Kidney glomerular epithelial cell (primary cell): ENCODE results near the gene CHRDL2.

Experiments
- DNase-seq: peaks from one replicate; lab custom pipeline; 2025; lab: John Stamatoyannopoulos, UW

Gene CHRDL2

DNA sequence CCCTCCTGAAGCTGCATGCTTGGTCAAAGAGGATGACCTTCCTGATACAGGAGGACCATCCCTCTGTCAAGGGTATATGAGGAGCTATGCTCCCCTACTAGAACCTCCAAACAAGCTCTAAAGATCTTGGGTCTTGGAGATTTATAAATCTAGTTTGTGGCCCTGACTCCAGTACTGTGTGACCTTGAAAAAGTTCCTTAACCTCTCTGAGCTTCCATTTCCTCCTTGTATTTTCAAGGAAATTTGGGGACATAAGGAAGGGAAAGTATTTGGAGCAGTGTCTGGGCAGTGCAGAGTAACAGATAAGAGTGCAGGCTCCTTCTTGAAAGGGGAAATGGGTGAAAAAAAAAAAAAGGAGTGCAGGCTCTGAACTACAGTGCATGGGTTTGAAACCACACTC is 45.9 kb downstream of the CHRDL2 start:
- no peak for DNase-seq

DNA sequence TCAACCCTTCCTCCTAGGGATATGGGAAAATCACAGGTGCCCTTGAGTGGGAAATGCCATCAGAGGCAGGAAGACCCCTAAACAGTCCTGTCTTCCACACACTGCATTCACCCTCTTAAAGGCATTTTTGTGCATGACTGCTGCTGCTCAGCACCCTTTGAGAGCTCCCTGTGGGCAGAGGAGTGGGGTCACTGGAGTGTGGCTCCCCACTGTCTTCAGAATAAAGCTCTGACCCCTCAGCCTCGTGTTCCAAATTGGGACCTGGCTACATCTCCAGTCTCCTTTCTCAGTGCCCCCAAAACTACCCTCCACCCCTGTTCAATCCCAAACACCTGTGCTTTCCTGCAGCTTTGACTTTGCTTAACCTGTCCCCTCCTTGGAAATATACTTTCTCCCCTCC is 46.6 kb downstream of the CHRDL2 start:
- no peak for DNase-seq

GRCh38 chr11:74683941-74684481 is 47.2 kb downstream of the CHRDL2 start:
- no peak for DNase-seq

DNA sequence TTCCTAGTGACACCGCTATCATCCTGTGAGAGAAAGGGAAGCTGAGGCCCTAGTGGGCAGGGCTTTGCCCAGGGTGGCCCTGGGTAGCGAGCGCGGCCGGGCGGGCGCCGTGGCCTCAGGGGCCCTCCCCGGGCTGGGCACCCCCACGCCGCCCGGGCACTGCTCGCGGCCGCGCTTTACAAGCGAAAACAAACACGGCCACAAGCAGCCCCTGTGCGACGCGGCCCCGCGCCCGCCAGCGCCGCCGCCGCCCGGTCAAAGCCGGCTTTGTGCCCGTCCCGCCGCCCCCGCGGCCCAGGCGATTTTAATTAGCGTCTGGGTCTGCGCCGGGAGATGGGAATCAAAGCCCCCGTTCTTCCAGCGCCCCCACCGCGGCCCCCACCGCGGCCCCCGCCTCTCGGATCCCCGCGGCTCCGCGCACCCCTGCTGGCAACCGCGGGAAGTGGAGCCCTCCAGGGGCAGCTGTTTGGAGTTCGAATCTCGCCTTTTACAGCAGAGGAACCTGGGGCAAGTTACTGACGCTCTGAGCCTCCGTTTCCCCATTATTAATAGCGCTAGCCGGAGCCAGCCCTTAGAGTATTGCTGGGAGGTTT is 47.9 kb downstream of the CHRDL2 start:
- no peak for DNase-seq

- DNase-seq, result no peak
These were observed 48.4 kb downstream of the CHRDL2 start for GRCh38 chr11:74682731-74683278.

- DNase-seq, result no peak
These were observed 49.3 kb downstream of the CHRDL2 start for GRCh38 chr11:74681686-74682651.

- no peak for DNase-seq
These were observed 50.3 kb downstream of the CHRDL2 start for GRCh38 chr11:74680703-74681531.

- no peak for DNase-seq
These were observed 51.1 kb downstream of the CHRDL2 start for GRCh38 chr11:74680035-74680671.

GRCh38 chr11:74679513-74679865 is 51.7 kb downstream of the CHRDL2 start:
- no peak for DNase-seq

GRCh38 chr11:74678591-74679512 is 52.4 kb downstream of the CHRDL2 start:
- no peak for DNase-seq

DNA sequence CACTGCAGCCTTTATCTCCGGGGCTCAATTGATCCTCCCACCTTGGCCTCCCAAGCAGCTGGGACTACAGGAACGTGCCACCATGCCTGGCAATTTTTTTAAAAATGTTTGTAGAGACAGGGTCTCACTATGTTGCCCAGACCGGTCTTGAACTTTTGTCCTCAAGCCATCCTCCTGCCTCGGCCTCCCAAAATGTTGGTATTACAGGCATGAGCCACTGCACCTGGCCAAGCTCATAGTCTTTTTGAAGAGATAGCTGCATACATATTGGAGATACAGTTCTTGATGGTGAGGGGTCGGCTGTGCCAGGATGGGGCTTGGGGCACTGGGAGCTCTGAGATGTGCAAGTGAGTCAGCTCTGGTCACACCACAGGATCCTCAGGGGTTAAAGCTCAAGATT is 53.2 kb downstream of the CHRDL2 start:
- DNase-seq, result no peak

- DNase-seq, result no peak
These were observed 54.1 kb downstream of the CHRDL2 start for GRCh38 chr11:74677131-74677530.

DNA sequence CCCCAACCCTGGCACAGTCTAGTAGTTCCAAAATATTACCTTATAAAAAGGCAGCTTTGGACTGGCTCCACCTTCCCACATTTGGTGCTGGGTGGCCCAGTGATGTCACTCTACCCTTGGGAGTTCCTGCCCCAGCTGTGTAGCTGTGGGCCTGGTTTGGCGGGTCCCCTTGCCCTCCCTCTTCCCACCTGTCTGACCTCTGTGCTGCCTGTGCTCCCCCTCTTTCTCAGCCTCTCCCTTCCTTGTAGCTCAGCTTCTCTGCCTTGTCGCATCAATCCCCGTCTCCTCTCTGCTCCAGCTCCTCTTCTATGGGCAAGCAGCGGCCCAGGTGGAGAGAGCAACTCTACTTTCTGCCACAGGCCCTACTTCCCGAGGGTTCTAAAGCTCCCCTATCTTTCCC is 54.6 kb downstream of the CHRDL2 start:
- no peak for DNase-seq

DNA sequence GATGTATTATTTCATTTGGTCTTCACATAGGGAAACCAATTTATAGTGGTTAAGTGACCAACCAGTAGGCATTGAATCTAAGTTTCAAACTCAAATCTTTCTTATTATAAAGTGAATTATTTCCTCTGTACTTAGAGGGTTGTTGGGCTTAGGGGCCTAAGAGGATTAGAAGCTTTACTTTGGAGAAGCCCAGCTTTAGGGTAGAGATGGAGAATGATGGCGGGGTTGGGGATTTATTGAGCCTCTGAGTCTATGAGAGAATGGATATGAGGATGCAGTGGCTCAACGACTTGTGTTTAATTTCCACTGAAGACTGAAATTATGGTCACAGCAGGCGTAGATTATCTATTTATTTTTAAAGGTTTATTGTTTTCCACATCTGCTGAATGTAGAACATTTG is 55.5 kb downstream of the CHRDL2 start:
- no peak for DNase-seq

GRCh38 chr11:74673693-74674360 is 57.4 kb downstream of the CHRDL2 start:
- no peak for DNase-seq

DNA sequence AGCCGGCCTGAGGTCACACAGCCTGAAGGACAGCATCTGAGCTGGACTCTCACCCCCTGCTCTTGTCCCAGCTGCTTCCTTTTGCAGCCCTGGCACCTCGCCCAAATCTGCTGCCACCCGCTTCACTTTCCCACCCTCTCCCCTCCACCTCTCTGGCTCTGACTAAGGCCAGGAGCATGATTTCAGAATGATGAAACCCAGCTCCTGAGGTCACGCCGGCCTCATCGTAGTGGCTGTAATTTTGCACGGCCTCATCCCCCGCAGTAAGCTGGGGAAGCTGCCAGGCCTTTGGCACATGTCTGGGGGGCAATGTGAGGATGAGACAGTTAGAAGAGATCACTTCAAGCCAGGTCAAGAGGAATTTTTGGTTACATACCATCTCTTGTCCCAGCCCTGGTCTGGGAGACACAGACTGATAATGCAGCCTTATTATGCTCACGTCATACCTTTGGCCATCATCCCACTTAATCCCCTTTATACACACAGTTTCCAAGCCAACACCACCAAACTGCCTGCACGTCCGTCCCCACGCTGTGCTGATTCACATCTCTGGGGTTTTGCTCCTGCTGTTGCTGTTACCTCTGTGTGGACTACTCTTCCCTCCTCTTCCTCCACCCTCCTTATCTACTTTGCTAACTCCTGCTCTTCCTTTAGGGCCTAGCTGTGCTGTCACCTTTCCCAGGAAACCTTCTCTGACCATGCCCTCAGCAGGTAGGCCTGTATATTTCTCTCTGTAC is 58.1 kb downstream of the CHRDL2 start:
- peak; percentile 95 for DNase-seq

DNA sequence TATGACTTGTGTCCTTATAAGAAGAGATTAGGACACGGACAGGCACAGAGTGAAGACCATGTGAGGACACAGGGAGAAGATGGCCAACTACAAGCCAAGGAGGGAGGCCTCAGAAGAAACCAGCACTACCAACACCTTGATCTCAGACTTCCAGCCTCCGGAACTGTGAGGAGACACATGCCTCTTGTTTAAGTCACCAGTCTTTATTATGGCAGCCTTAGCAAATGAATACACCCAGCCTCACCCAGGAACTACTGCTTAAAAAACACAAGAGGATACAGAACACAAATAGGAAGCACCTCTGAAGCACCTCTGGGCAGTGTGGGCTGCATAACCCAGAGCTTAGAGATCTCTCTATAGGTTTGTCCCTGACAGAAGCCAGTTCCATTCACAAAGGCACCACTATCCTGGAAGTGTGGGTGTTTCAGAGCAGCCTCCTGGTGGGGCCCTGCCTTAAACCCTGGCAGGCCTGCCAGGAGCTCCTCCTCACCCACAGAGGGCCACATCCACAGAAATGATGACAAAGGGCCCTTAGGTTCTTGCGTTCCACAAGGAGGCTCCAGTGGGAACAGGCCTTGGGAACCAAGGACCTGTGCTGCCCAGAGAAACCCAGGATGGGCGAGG is 58.8 kb downstream of the CHRDL2 start:
- no peak for DNase-seq

GRCh38 chr11:74671520-74672196 is 59.6 kb downstream of the CHRDL2 start:
- peak; percentile 79 for DNase-seq
